ENCODE data around the gene COL11A1. TPM values are rescaled to one million over a fixed set of nuclear protein-coding genes. Genes with fewer than 3 reads are reported as not detected.

The COL11A1 gene
- total and polyA plus RNA-seq, 2 of the 4 experiments (the other 2 are of a cell fraction), result 4.6 to 5.2 TPM

GRCh38 chr1:103084181-103084580 is 24.1 kb downstream of the COL11A1 start:
- Histone ChIP-seq H3K4me1 (ENCODE audit: control insufficient read depth, insufficient read depth, low read length) (no peaks in the 10 kb centered on the region), H2AFZ (replicated peaks; ENCODE audit: low read length, poor library complexity) (no peak overlapping the region), H2BK15ac (ENCODE audit: low read depth, low read length) (no peak overlapping the region), H4K5ac (ENCODE audit: low read depth, low read length) (no peak overlapping the region), H3K27me3 (ENCODE audit: control insufficient read depth, insufficient read depth, low read length) (no peaks in the 10 kb centered on the region), H3K27ac (ENCODE audit: insufficient read depth, low read length) (no peak overlapping the region), H4K8ac (ENCODE audit: low read depth in 2 of 2, low read length in 2 of 2) (no peak overlapping the region), H4K20me1 (ENCODE audit: insufficient read depth, low read length) (no peaks in the 10 kb centered on the region), H2BK20ac (ENCODE audit: low read depth, low read length) (no peak overlapping the region), H3K36me3 (ENCODE audit: control insufficient read depth, insufficient read depth, low read length) (no peaks in the 10 kb centered on the region), H3K23ac (ENCODE audit: low read depth, low read length) (no peak overlapping the region), H2AK9ac (replicated peaks; ENCODE audit: low read depth, low read length, poor library complexity) (no peak overlapping the region), H3K9me1 (ENCODE audit: insufficient read depth, low read length) (no peaks in the 10 kb centered on the region), H3K4ac (ENCODE audit: low read depth, low read length) (no peak overlapping the region), H3K9ac (ENCODE audit: low read depth, low read length) (no peak overlapping the region), H2BK120ac (ENCODE audit: low read depth, low read length) (no peak overlapping the region), H4K91ac (ENCODE audit: insufficient read depth, low read depth, low read length) (no peak overlapping the region), H3K18ac (ENCODE audit: low read depth, low read length) (no peak overlapping the region), H3K4me3 (ENCODE audit: insufficient read depth, low read depth, low read length) (no peak overlapping the region), H3K4me2 (ENCODE audit: low read depth, low read length) (no peak overlapping the region), H3K56ac (ENCODE audit: extremely low read depth, insufficient read depth, low read length) (no peak overlapping the region), H3K79me1 (ENCODE audit: low read depth in 1 of 2, low read length in 2 of 2) (no peaks in the 10 kb centered on the region), H3K14ac (replicated peaks; ENCODE audit: low read depth, low read length) (no peak overlapping the region), H2BK5ac (ENCODE audit: low read depth, low read length, poor library complexity, severe bottlenecking) (no peak overlapping the region), H2AK5ac (ENCODE audit: low read depth, low read length) (no peak overlapping the region), H3K9me3 (ENCODE audit: control insufficient read depth, insufficient read depth, low read length) (no peaks in the 10 kb centered on the region)
- dilution Hi-C loops (cut with HindIII; ENCODE audit: low sequenced_read_pairs, unreplicated experiment) (no loop called here), intact Hi-C loops (cut with micrococcal nuclease) (no loop called here), in situ Hi-C loops (cut with MboI; ENCODE audit: low sequenced_read_pairs) (no loop called here)
- DNase-seq, result no peak
- WGBS, 2 experiments (ENCODE audit: extremely low coverage in 2 of 2, insufficient read length in 1 of 2), result 17% methylated on average over 1 of the region's 2 CpGs; no CpG with 5 or more reads in 1 of the 2 experiments
- TF ChIP-seq, protein P1, sequence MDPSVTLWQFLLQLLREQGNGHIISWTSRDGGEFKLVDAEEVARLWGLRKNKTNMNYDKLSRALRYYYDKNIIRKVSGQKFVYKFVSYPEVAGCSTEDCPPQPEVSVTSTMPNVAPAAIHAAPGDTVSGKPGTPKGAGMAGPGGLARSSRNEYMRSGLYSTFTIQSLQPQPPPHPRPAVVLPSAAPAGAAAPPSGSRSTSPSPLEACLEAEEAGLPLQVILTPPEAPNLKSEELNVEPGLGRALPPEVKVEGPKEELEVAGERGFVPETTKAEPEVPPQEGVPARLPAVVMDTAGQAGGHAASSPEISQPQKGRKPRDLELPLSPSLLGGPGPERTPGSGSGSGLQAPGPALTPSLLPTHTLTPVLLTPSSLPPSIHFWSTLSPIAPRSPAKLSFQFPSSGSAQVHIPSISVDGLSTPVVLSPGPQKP (IDR thresholded peaks at IDR 0.05; ENCODE audit: borderline replicate concordance, low read depth, low read length), result no peak
- TF ChIP-seq MXI1 (IDR thresholded peaks at IDR 0.05; ENCODE audit: borderline replicate concordance, low read depth, low read length) (no peak), BHLHE40 (IDR thresholded peaks at IDR 0.05; ENCODE audit: low read depth, low read length) (no peak), CTCF (conservative IDR thresholded peaks at IDR 0.05; ENCODE audit: low read depth, low read length) (no peak), RFX5 (IDR thresholded peaks at IDR 0.05; ENCODE audit: low read depth, low read length) (no peak), FOS (IDR thresholded peaks at IDR 0.05; ENCODE audit: low read depth, low read length) (no peak), SMC3 (IDR thresholded peaks at IDR 0.05; ENCODE audit: low read depth, low read length) (no peak), MAZ (IDR thresholded peaks at IDR 0.05; ENCODE audit: borderline replicate concordance, low read depth, low read length) (no peak), CHD1 (IDR thresholded peaks at IDR 0.05; ENCODE audit: low read depth, low read length) (no peak), MAFK (IDR thresholded peaks at IDR 0.05; ENCODE audit: low read depth, low read length) (no peak), NFE2L2 (IDR thresholded peaks at IDR 0.05; ENCODE audit: low read depth, low read length) (no peak), RCOR1 (IDR thresholded peaks at IDR 0.05; ENCODE audit: insufficient replicate concordance, low read length) (no peak), RAD21 (IDR thresholded peaks at IDR 0.05; ENCODE audit: low read length) (no peak), POLR2A (IDR thresholded peaks at IDR 0.05; ENCODE audit: low read depth, low read length) (no peak), CEBPB (IDR thresholded peaks at IDR 0.05; ENCODE audit: low read depth, low read length) (no peak)
- TF ChIP-seq, protein P2, sequence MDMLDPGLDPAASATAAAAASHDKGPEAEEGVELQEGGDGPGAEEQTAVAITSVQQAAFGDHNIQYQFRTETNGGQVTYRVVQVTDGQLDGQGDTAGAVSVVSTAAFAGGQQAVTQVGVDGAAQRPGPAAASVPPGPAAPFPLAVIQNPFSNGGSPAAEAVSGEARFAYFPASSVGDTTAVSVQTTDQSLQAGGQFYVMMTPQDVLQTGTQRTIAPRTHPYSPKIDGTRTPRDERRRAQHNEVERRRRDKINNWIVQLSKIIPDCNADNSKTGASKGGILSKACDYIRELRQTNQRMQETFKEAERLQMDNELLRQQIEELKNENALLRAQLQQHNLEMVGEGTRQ (IDR thresholded peaks at IDR 0.05; ENCODE audit: low read depth, low read length), result no peak
- CTCF ChIA-PET, result no interaction called here
- no peak for ATAC-seq (ENCODE audit: low read depth)
- POLR2A ChIA-PET (ENCODE audit: unreplicated experiment), result no interaction called here
- BruUV-seq (replicated peaks), result no TSS peak

Data from IMR-90 (cell line).